Right atrium auricular region (tissue), 2 donors: ENCODE results near the gene FZD4. TPM values are rescaled to one million over a fixed set of nuclear protein-coding genes. Genes with fewer than 3 reads are reported as not detected.

Experiments
- DNase-seq: peaks from one replicate; pipeline ENCODE4 v3.0.0-alpha.2; 2019; ENCODE audit warnings: low spot score
- H3K27ac ChIP-seq, 2 donors: fragments of 200-600 bp; sonication (generic); 1 replicate in 1 of 2; 2 replicates in 1 of 2; pipeline ENCODE4 v1.5.1; 2016 to 2019
- H3K27me3 ChIP-seq, 2 donors: fragments of 200-600 bp; sonication (generic); one replicate each; pipeline versions ENCODE4 v1.5.1 to v1.6.0; 2017 to 2019
- H3K36me3 ChIP-seq: fragments of 200-600 bp; sonication (generic); one replicate; pipeline ENCODE4 v1.5.1; 2016
- H3K4me1 ChIP-seq, 2 donors: fragments of 200-600 bp; sonication (generic); one replicate each; pipeline versions ENCODE4 v1.5.1 to v1.6.0; 2017 to 2019
- H3K4me3 ChIP-seq, 2 donors: fragments of 200-600 bp; sonication (generic); 1 replicate in 1 of 2; 2 replicates in 1 of 2; pipeline ENCODE4 v1.5.1; 2017 to 2019; ENCODE audit warnings: mild to moderate bottlenecking in 1 of 2, moderate library complexity in 1 of 2
- H3K9me3 ChIP-seq, 2 donors: fragments of 200-600 bp; sonication (generic); one replicate each; pipeline ENCODE4 v1.5.1; 2019
- total RNA-seq, 2 donors: library from RNA; depleted of rRNA; stranded (reverse); fragments of >200 nt; gene quantifications; one replicate each; pipeline ENCODE4 v1.1.0, GENCODE V29; 2016
- TF ChIP-seq, protein P1 (sequence below), 2 donors: fragments of 200-600 bp; sonication (generic); IDR thresholded peaks; one replicate each; pipeline ENCODE4 v1.5.1; 2019; ENCODE audit warnings: antibody characterized with exemption in 2 of 2

FZD4 gene
- total RNA-seq, 2 donors from 2014 or later = 22.6 to 32.5 TPM

DNA sequence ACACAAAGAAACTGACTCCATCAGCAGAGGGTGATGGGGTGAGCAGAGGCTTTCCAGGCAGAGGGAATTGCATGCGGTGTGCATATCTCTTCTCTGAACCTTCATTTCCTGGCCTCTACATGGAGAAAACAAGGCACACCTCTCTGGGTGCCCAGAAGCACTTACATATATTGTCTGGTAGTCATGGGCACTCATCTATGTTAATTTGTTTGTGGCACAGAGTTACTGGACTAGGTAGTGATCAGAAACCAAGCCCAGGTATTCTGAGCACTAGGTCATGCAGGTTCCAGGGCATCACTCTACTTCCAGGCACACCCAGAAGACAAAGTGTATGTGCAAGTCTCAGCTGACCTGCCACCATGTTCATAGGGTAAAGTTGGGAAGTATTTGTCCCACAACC, 56.5 kb downstream of the FZD4 start:
- Histone ChIP-seq H3K36me3 (no peaks in the 10 kb centered on the region), H3K9me3 (no peaks in the 10 kb centered on the region), H3K27me3 (no peaks in the 10 kb centered on the region), H3K4me1 (no peaks in the 10 kb centered on the region), H3K27ac (no peak overlapping the region), H3K4me3 (no peak overlapping the region)
- TF ChIP-seq, protein P1, sequence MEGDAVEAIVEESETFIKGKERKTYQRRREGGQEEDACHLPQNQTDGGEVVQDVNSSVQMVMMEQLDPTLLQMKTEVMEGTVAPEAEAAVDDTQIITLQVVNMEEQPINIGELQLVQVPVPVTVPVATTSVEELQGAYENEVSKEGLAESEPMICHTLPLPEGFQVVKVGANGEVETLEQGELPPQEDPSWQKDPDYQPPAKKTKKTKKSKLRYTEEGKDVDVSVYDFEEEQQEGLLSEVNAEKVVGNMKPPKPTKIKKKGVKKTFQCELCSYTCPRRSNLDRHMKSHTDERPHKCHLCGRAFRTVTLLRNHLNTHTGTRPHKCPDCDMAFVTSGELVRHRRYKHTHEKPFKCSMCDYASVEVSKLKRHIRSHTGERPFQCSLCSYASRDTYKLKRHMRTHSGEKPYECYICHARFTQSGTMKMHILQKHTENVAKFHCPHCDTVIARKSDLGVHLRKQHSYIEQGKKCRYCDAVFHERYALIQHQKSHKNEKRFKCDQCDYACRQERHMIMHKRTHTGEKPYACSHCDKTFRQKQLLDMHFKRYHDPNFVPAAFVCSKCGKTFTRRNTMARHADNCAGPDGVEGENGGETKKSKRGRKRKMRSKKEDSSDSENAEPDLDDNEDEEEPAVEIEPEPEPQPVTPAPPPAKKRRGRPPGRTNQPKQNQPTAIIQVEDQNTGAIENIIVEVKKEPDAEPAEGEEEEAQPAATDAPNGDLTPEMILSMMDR (IDR thresholded peaks at IDR 0.05) = no peak
- DNase-seq = no peak

DNA sequence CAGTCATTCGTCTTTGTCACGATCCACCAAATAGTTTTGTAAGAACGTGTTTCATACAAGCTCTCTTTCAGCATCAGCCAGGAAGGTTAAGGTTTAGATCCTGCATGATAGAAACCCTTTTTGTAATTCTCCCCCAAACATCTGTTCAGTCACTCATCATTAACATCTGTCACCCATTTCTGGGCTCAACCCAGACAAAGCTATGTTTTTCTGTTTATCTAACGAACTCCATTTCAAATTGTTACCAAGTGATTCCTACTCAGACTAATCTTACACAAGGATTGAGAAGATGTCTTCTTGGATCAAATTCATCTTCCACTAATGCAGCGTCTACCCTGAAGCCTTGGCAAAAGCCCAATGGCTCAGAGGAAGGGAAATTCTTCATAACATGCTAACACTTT, 58.8 kb downstream of the FZD4 start:
- no peaks in the 10 kb centered on the region for H3K9me3 ChIP-seq
- TF ChIP-seq, protein P1 (IDR thresholded peaks at IDR 0.05) = no peak
- DNase-seq = no peak

More for the DNA sequence above, 58.8 kb downstream of the FZD4 start:
- H3K27ac ChIP-seq = no peak overlapping the region
- no peaks in the 10 kb centered on the region for H3K27me3 ChIP-seq
- H3K36me3 ChIP-seq = no peaks in the 10 kb centered on the region
- no peak overlapping the region for H3K4me3 ChIP-seq
- no peaks in the 10 kb centered on the region for H3K4me1 ChIP-seq

Other genes starting within 250 kb of the FZD4 start
- 10 to 100 TPM; 22.1 to 41.4 TPM for gene PRSS23, start 154.9 kb downstream of the FZD4 start, total RNA-seq
- gene TMEM135, start 82.5 kb upstream of the FZD4 start, total RNA-seq = 10 to 100 TPM; 12.2 to 13.0 TPM